Panc1 (cell line): ENCODE data around the gene ECHS1. TPM values are rescaled to one million over a fixed set of nuclear protein-coding genes. Genes with fewer than 3 reads are reported as not detected.

Experiments
- ATAC-seq: fragments of 200-7000 bp; cut with Tn5 transposase; 2 replicates; pipeline ENCODE4 v1.9.1; 2020; ENCODE audit warnings: mild to moderate bottlenecking, moderate library complexity
- BruUV-seq: library from RNA; stranded (reverse); fragments of 400-500 nt; replicated peaks from 2 replicates; lab custom pipeline; 2021; lab: Mats Ljungman, UMichigan
- CTCF ChIA-PET: fragments of 300-600 bp; sonication (Branson Sonifier 250); formaldehyde crosslinking; loops from one replicate; lab custom pipeline; 2022; ENCODE audit warnings: antibody characterized with exemption; lab: Charles Lee
- POLR2A ChIA-PET: fragments of 300-600 bp; sonication (Branson Sonifier 250); formaldehyde crosslinking; loops from one replicate; lab custom pipeline; 2022; ENCODE audit warnings: antibody characterized with exemption; lab: Charles Lee
- DNase-seq: peaks from one replicate; pipeline ENCODE4 v3.0.0-alpha.2; 2010; ENCODE audit warnings: low read depth, low spot score
- H3K27ac ChIP-seq: 2 replicates; pipeline ENCODE4 v1.5.1; 2011; ENCODE audit warnings: mild to moderate bottlenecking, low read length, inconsistent platforms
- H3K27me3 ChIP-seq: fragments of 200-500 bp; sonication (Bioruptor generic); 2 replicates; pipeline ENCODE4 v1.6.0; 2014; ENCODE audit warnings: low read length, inconsistent platforms; ENCODE audit not compliant: control insufficient read depth, insufficient read depth
- H3K36me3 ChIP-seq: fragments of 200-500 bp; sonication (Bioruptor generic); 2 replicates; pipeline ENCODE4 v1.5.1; 2014; ENCODE audit warnings: inconsistent platforms, mild to moderate bottlenecking, low read length, moderate library complexity; ENCODE audit not compliant: control insufficient read depth, insufficient read depth
- H3K4me1 ChIP-seq: 2 replicates; pipeline ENCODE4 v1.5.1; 2011; ENCODE audit warnings: inconsistent platforms, mild to moderate bottlenecking, low read length, moderate library complexity; ENCODE audit not compliant: control insufficient read depth, insufficient read depth
- H3K4me3 ChIP-seq, 2 experiments: 2 replicates each; pipeline ENCODE4 v1.5.1; 2011 to 2012; ENCODE audit warnings: low read depth in 2 of 2, low read length in 2 of 2, mild to moderate bottlenecking in 2 of 2, inconsistent platforms in 1 of 2, moderate library complexity in 1 of 2
- H3K9me3 ChIP-seq: fragments of 200-500 bp; sonication (Bioruptor generic); 2 replicates; pipeline ENCODE4 v1.5.1; 2014; ENCODE audit warnings: low read depth, mild to moderate bottlenecking, inconsistent platforms, low read length, moderate library complexity; ENCODE audit not compliant: control insufficient read depth, insufficient read depth
- CTCF ChIP-seq: fragments of 450-650 bp; IDR thresholded peaks from 2 replicates; pipeline ENCODE4 v1.5.1; 2017; ENCODE audit warnings: mild to moderate bottlenecking
- POLR2AphosphoS5 ChIP-seq: IDR thresholded peaks from 2 replicates; pipeline ENCODE4 v1.6.1; 2012; ENCODE audit warnings: mild to moderate bottlenecking, low read depth, low read length, moderate library complexity
- REST ChIP-seq, 2 experiments: IDR thresholded peaks; 2 replicates each; pipeline ENCODE4 v1.6.1; 2011 to 2012; ENCODE audit warnings: low read depth in 2 of 2, control low read depth in 1 of 2, low read length in 1 of 2, mild to moderate bottlenecking in 1 of 2, moderate library complexity in 1 of 2; ENCODE audit not compliant: insufficient read depth in 1 of 2
- TCF7L2 ChIP-seq: IDR thresholded peaks from 2 replicates; pipeline ENCODE4 v1.6.1; 2011; ENCODE audit warnings: mild to moderate bottlenecking, low read depth, low read length, inconsistent platforms
- in situ Hi-C: cut with HindIII; loops from 2 replicates; pipeline ENCODE4 v1.10.0; 2016; ENCODE audit warnings: low sequenced_read_pairs, low pct_unique_long_range_greater_than_20kb
- intact Hi-C: fragments of 100-400 bp; cut with micrococcal nuclease; formaldehyde crosslinking; loops from one replicate; pipeline ENCODE4 v1.10.0; 2022; ENCODE audit not compliant: unreplicated experiment
- total RNA-seq: library from RNA; stranded (reverse); gene quantifications from one replicate; pipeline ENCODE4 v1.2.1, GENCODE V29; 2021; ENCODE audit not compliant: unreplicated experiment

ECHS1 gene
- total RNA-seq, 1 experiment from 2014 or later: 165 TPM

GRCh38 chr10:133332936-133333699, 40.0 kb downstream of the ECHS1 start:
- BruUV-seq: no TSS peak
- ChIA-PET POLR2A (no interaction called here), CTCF (interaction anchor here (0.6 kb wide), 1 partner anchor 240 kb away, joined by 5 read pairs; no protein-coding TSS in a partner anchor)
- intact Hi-C loops: no loop called here
- TF ChIP-seq REST (IDR thresholded peaks at IDR 0.05; ENCODE audit: insufficient read depth in 1 of 2, low read depth in 2 of 2, low read length in 1 of 2): no peak
- no peak for TF ChIP-seq CTCF
- TF ChIP-seq TCF7L2: no peak
- TF ChIP-seq POLR2AphosphoS5: no peak
- DNase-seq (no peak), ATAC-seq (no peak)
- Histone ChIP-seq H3K27ac (no peak overlapping the region), H3K4me3 (no peak overlapping the region), H3K4me1 (no peaks in the 10 kb centered on the region; the same call in 1 of the 2 replicates), H3K9me3 (no peaks in the 10 kb centered on the region), H3K27me3 (peaks cover 16% of the 10 kb centered on the region), H3K36me3 (no peaks in the 10 kb centered on the region)
- in situ Hi-C loops: no loop called here

- TF ChIP-seq TCF7L2: peak; percentile 47; the same call in 1 of the 2 replicates
- TF ChIP-seq CTCF: peak; percentile 100
- no peak for TF ChIP-seq REST (IDR thresholded peaks at IDR 0.05; ENCODE audit: insufficient read depth in 1 of 2, low read depth in 2 of 2, low read length in 1 of 2)
- Histone ChIP-seq H3K4me1 (peaks cover 14% of the 10 kb centered on the region), H3K27ac (no peak overlapping the region), H3K9me3 (no peaks in the 10 kb centered on the region), H3K4me3 (peak overlapping the region; percentile 12 to 48; a peak in 2 of 4 replicates), H3K27me3 (peaks cover 8% of the 10 kb centered on the region), H3K36me3 (no peaks in the 10 kb centered on the region)
- no peak for DNase-seq
- ATAC-seq: peak; percentile 87
- POLR2A ChIA-PET: no interaction called here
- CTCF ChIA-PET: interaction anchor here (0.6 to 1.3 kb wide), 7 partner anchors 14 to 187 kb away, joined by 3 to 7 read pairs (median 3); partner anchors contain the start of gene MTG1
- BruUV-seq: no TSS peak
- in situ Hi-C loops (no loop called here), intact Hi-C loops (no loop called here)
Observed at GRCh38 chr10:133329491-133330202, 43.5 kb downstream of the ECHS1 start.
